ENCODE measurements around the gene STK39. TPM values are rescaled to one million over a fixed set of nuclear protein-coding genes. Genes with fewer than 3 reads are reported as not detected.

Gene STK39
- total RNA-seq, 1 experiment from 2014 or later: 22.1 TPM

GRCh38 chr2:168210216-168210894, 37.0 kb downstream of the STK39 start:
- H2BK120ac ChIP-seq (ENCODE audit: low read depth, low read length, poor library complexity, severe bottlenecking): no peak overlapping the region
- H2AFZ ChIP-seq (ENCODE audit: low read length): no peak overlapping the region
- H3K18ac ChIP-seq (ENCODE audit: insufficient read length, low read depth, low read length): no peak overlapping the region
- H3K36me3 Mint-ChIP-seq (ENCODE audit: insufficient read depth in 1 of 3, low read depth in 3 of 3): no peaks in the 10 kb centered on the region
- no peaks in the 10 kb centered on the region for H3K9me3 Mint-ChIP-seq
- H2BK15ac ChIP-seq (ENCODE audit: low read depth, low read length): no peak overlapping the region
- no peak overlapping the region for H2BK20ac ChIP-seq (ENCODE audit: low read depth, low read length, poor library complexity, severe bottlenecking)
- DNase-seq: no peak
- no peaks in the 10 kb centered on the region for H3K27me3 ChIP-seq (ENCODE audit: insufficient read depth, low read length)
- H4K8ac ChIP-seq (replicated peaks; ENCODE audit: insufficient read length, low read depth, low read length): no peak overlapping the region
- H4K20me1 ChIP-seq (ENCODE audit: control insufficient read depth, insufficient read depth, insufficient read length): no peaks in the 10 kb centered on the region
- TF ChIP-seq CTCF (conservative IDR thresholded peaks at IDR 0.05): no peak
- H3K79me2 ChIP-seq (ENCODE audit: insufficient read depth, low read length): no peaks in the 10 kb centered on the region
- no peak overlapping the region for H3K14ac ChIP-seq (ENCODE audit: insufficient read depth, low read length)
- no peak overlapping the region for H2BK5ac ChIP-seq (ENCODE audit: insufficient read length, low read length)
- peaks cover 12 to 13% of the 10 kb centered on the region in 2 experiments for H3K4me1 Mint-ChIP-seq
- no peak overlapping the region for H3K27ac ChIP-seq (ENCODE audit: insufficient read length, low read depth, low read length)
- no peak overlapping the region for H3T11ph ChIP-seq (ENCODE audit: low read length)
- no peak overlapping the region for H2AK5ac ChIP-seq (ENCODE audit: insufficient read length, low read length)
- H3K23ac ChIP-seq (ENCODE audit: insufficient read length, low read depth, low read length): no peak overlapping the region
- H3K79me1 ChIP-seq (ENCODE audit: insufficient read depth, low read depth, low read length, poor library complexity, severe bottlenecking): no peaks in the 10 kb centered on the region
- H4K91ac ChIP-seq (ENCODE audit: insufficient read length, low read depth, low read length): no peak overlapping the region
- H2BK12ac ChIP-seq (ENCODE audit: insufficient read length, low read depth, low read length): no peak overlapping the region
- H3K4me2 ChIP-seq (ENCODE audit: insufficient read depth, insufficient read length, low read length): no peak overlapping the region
- no peaks in the 10 kb centered on the region for H3K23me2 ChIP-seq (ENCODE audit: insufficient read length, low read depth, low read length, poor library complexity, severe bottlenecking)
- peaks cover 3% of the 10 kb centered on the region; the same call in 1 of the 2 replicates for H3K4me1 ChIP-seq (ENCODE audit: insufficient read depth, low read length)
- H4K5ac ChIP-seq (ENCODE audit: insufficient read length, low read depth, low read length): no peak overlapping the region
- no peak overlapping the region; a peak in 1 of 7 replicates for H3K27ac Mint-ChIP-seq
- H3K4ac ChIP-seq (ENCODE audit: low read depth, low read length): no peak overlapping the region
- H3K56ac ChIP-seq (ENCODE audit: insufficient read length, low read depth, low read length): no peak overlapping the region
- H3K9me3 ChIP-seq (ENCODE audit: control insufficient read depth, low read depth, low read length): no peaks in the 10 kb centered on the region
- WGBS (ENCODE audit: extremely low coverage, insufficient read length, low lambda C conversion rate): no CpG with 5 or more reads among the region's 9 CpGs
- H3K27me3 Mint-ChIP-seq (ENCODE audit: low read depth): no peaks in the 10 kb centered on the region
- H3K9ac ChIP-seq (ENCODE audit: extremely low read depth, insufficient read length, low read length): no peak overlapping the region
- no peak overlapping the region for H3K4me3 Mint-ChIP-seq
